ENCODE results near the gene SLC39A11. TPM values are rescaled to one million over a fixed set of nuclear protein-coding genes. Genes with fewer than 3 reads are reported as not detected.
"Not testable (repeated sequence)": the region's sequence is repeated elsewhere in the genome, so short reads cannot be mapped to it uniquely, and the experiment has no call there.

Gene SLC39A11
- total RNA-seq, 1 donor from 2014 or later = 23.2 TPM

- H3K36me3 Mint-ChIP-seq = no peaks in the 10 kb centered on the region
- DNase-seq (ENCODE audit: extremely low spot score, unreplicated experiment) = no peak
- no peak overlapping the region for H3K4me3 Mint-ChIP-seq
- H3K27ac Mint-ChIP-seq = no peak overlapping the region
- H3K9me3 Mint-ChIP-seq = no peaks in the 10 kb centered on the region
- H3K4me1 Mint-ChIP-seq (ENCODE audit: unreplicated experiment) = no peaks in the 10 kb centered on the region
- TF ChIP-seq CTCF (conservative IDR thresholded peaks at IDR 0.05) = no peak
- peaks cover 7% of the 10 kb centered on the region for H3K27me3 Mint-ChIP-seq
Measured at GRCh38 chr17:73099511-73099910, 7.0 kb upstream of the SLC39A11 start.

GRCh38 chr17:73098919-73099318 lies 6.4 kb upstream of the SLC39A11 start:
- no peak overlapping the region for H3K27ac Mint-ChIP-seq
- H3K4me1 Mint-ChIP-seq (ENCODE audit: unreplicated experiment) = no peaks in the 10 kb centered on the region
- H3K36me3 Mint-ChIP-seq = no peaks in the 10 kb centered on the region
- no peak for DNase-seq (ENCODE audit: extremely low spot score, unreplicated experiment)
- peaks cover 7% of the 10 kb centered on the region for H3K27me3 Mint-ChIP-seq
- H3K9me3 Mint-ChIP-seq = no peaks in the 10 kb centered on the region
- TF ChIP-seq CTCF (conservative IDR thresholded peaks at IDR 0.05) = no peak
- no peak overlapping the region for H3K4me3 Mint-ChIP-seq

- not testable (repeated sequence) for H3K4me3 Mint-ChIP-seq, H3K9me3 Mint-ChIP-seq
Measured at GRCh38 chr17:73097973-73098765, 5.7 kb upstream of the SLC39A11 start.

GRCh38 chr17:73096866-73097265 lies 4.4 kb upstream of the SLC39A11 start:
- Mint-ChIP-seq H3K36me3 (no peaks in the 10 kb centered on the region), H3K4me3 (no peak overlapping the region), H3K4me1 (ENCODE audit: unreplicated experiment) (peaks cover 6% of the 10 kb centered on the region), H3K27ac (no peak overlapping the region), H3K27me3 (peaks cover 7% of the 10 kb centered on the region), H3K9me3 (no peaks in the 10 kb centered on the region)
- no peak for TF ChIP-seq CTCF (conservative IDR thresholded peaks at IDR 0.05)
- no peak for DNase-seq (ENCODE audit: extremely low spot score, unreplicated experiment)

More at GRCh38 chr17:73097973-73098765, 5.7 kb upstream of the SLC39A11 start:
- not testable (repeated sequence) for H3K27me3 Mint-ChIP-seq; H3K4me1 Mint-ChIP-seq (ENCODE audit: unreplicated experiment); H3K36me3 Mint-ChIP-seq; DNase-seq (ENCODE audit: extremely low spot score, unreplicated experiment); H3K27ac Mint-ChIP-seq

- H3K27me3 Mint-ChIP-seq = peaks cover 7% of the 10 kb centered on the region
- H3K9me3 Mint-ChIP-seq = no peaks in the 10 kb centered on the region
- no peaks in the 10 kb centered on the region for H3K36me3 Mint-ChIP-seq
- H3K4me1 Mint-ChIP-seq (ENCODE audit: unreplicated experiment) = peaks cover 10% of the 10 kb centered on the region
- no peak overlapping the region for H3K4me3 Mint-ChIP-seq
- DNase-seq (ENCODE audit: extremely low spot score, unreplicated experiment) = no peak
- no peak for TF ChIP-seq CTCF (conservative IDR thresholded peaks at IDR 0.05)
- H3K27ac Mint-ChIP-seq = no peak overlapping the region
Measured at GRCh38 chr17:73096211-73096610, 3.7 kb upstream of the SLC39A11 start.

- Mint-ChIP-seq H3K4me1 (ENCODE audit: unreplicated experiment) (peaks cover 15% of the 10 kb centered on the region), H3K9me3 (no peaks in the 10 kb centered on the region), H3K27ac (no peak overlapping the region), H3K36me3 (no peaks in the 10 kb centered on the region), H3K27me3 (peaks cover 4% of the 10 kb centered on the region), H3K4me3 (no peak overlapping the region)
- DNase-seq (ENCODE audit: extremely low spot score, unreplicated experiment) = no peak
- no peak for TF ChIP-seq CTCF (conservative IDR thresholded peaks at IDR 0.05)
Measured at GRCh38 chr17:73093286-73093685, 798 bp upstream of the SLC39A11 start.

All from type B pancreatic cell (in vitro differentiated cells).